Measurements from ENCODE around the gene GAB1.

The GAB1 gene

GRCh38 chr4:143407888-143408287, 71.2 kb downstream of the GAB1 start:
- in situ Hi-C loops (cut with HindIII; ENCODE audit: low sequenced_read_pairs) = no loop called here

- in situ Hi-C loops (cut with HindIII; ENCODE audit: low sequenced_read_pairs) = no loop called here
These were observed 73.3 kb downstream of the GAB1 start for GRCh38 chr4:143410015-143410414.

GRCh38 chr4:143411527-143412419, 75.1 kb downstream of the GAB1 start:
- in situ Hi-C loops (cut with HindIII; ENCODE audit: low sequenced_read_pairs) = no loop called here

GRCh38 chr4:143412420-143412758, 75.7 kb downstream of the GAB1 start:
- in situ Hi-C loops (cut with HindIII; ENCODE audit: low sequenced_read_pairs) = no loop called here

GRCh38 chr4:143417679-143418403, 81.2 kb downstream of the GAB1 start:
- in situ Hi-C loops (cut with HindIII; ENCODE audit: low sequenced_read_pairs) = no loop called here

- in situ Hi-C loops (cut with HindIII; ENCODE audit: low sequenced_read_pairs) = no loop called here
These were observed 83.6 kb downstream of the GAB1 start for GRCh38 chr4:143420227-143420626.

- in situ Hi-C loops (cut with HindIII; ENCODE audit: low sequenced_read_pairs) = no loop called here
These were observed 84.9 kb downstream of the GAB1 start for GRCh38 chr4:143421609-143422008.

GRCh38 chr4:143424276-143424675, 87.6 kb downstream of the GAB1 start:
- in situ Hi-C loops (cut with HindIII; ENCODE audit: low sequenced_read_pairs) = no loop called here

GRCh38 chr4:143431526-143432257, 95.0 kb downstream of the GAB1 start:
- in situ Hi-C loops (cut with HindIII; ENCODE audit: low sequenced_read_pairs) = no loop called here

- in situ Hi-C loops (cut with HindIII; ENCODE audit: low sequenced_read_pairs) = no loop called here
These were observed 95.5 kb downstream of the GAB1 start for GRCh38 chr4:143432258-143432591.

GRCh38 chr4:143433231-143433630, 96.6 kb downstream of the GAB1 start:
- in situ Hi-C loops (cut with HindIII; ENCODE audit: low sequenced_read_pairs) = no loop called here

GRCh38 chr4:143435955-143436354, 99.3 kb downstream of the GAB1 start:
- in situ Hi-C loops (cut with HindIII; ENCODE audit: low sequenced_read_pairs) = no loop called here

GRCh38 chr4:143437476-143437875, 100.8 kb downstream of the GAB1 start:
- in situ Hi-C loops (cut with HindIII; ENCODE audit: low sequenced_read_pairs) = no loop called here

GRCh38 chr4:143437937-143438336, 101.3 kb downstream of the GAB1 start:
- in situ Hi-C loops (cut with HindIII; ENCODE audit: low sequenced_read_pairs) = no loop called here

- in situ Hi-C loops (cut with HindIII; ENCODE audit: low sequenced_read_pairs) = no loop called here
These were observed 102.0 kb downstream of the GAB1 start for GRCh38 chr4:143438710-143439109.

GRCh38 chr4:143441109-143441508, 104.4 kb downstream of the GAB1 start:
- in situ Hi-C loops (cut with HindIII; ENCODE audit: low sequenced_read_pairs) = no loop called here

- in situ Hi-C loops (cut with HindIII; ENCODE audit: low sequenced_read_pairs) = no loop called here
These were observed 105.0 kb downstream of the GAB1 start for GRCh38 chr4:143441678-143442077.

GRCh38 chr4:143443728-143444127, 107.1 kb downstream of the GAB1 start:
- in situ Hi-C loops (cut with HindIII; ENCODE audit: low sequenced_read_pairs) = no loop called here

GRCh38 chr4:143451186-143451585, 114.5 kb downstream of the GAB1 start:
- in situ Hi-C loops (cut with HindIII; ENCODE audit: low sequenced_read_pairs) = no loop called here

GRCh38 chr4:143455211-143455610, 118.5 kb downstream of the GAB1 start:
- in situ Hi-C loops (cut with HindIII; ENCODE audit: low sequenced_read_pairs) = no loop called here

GRCh38 chr4:143458966-143459365, 122.3 kb downstream of the GAB1 start:
- in situ Hi-C loops (cut with HindIII; ENCODE audit: low sequenced_read_pairs) = no loop called here

All from DLD1 (cell line).